ENCODE measurements around the gene KRT81. TPM values are rescaled to one million over a fixed set of nuclear protein-coding genes. Genes with fewer than 3 reads are reported as not detected.
"Not testable (repeated sequence)": the region's sequence is repeated elsewhere in the genome, so short reads cannot be mapped to it uniquely, and the experiment has no call there.

Gene KRT81
- total RNA-seq, 4 donors from 2014 or later, result not detected

DNA sequence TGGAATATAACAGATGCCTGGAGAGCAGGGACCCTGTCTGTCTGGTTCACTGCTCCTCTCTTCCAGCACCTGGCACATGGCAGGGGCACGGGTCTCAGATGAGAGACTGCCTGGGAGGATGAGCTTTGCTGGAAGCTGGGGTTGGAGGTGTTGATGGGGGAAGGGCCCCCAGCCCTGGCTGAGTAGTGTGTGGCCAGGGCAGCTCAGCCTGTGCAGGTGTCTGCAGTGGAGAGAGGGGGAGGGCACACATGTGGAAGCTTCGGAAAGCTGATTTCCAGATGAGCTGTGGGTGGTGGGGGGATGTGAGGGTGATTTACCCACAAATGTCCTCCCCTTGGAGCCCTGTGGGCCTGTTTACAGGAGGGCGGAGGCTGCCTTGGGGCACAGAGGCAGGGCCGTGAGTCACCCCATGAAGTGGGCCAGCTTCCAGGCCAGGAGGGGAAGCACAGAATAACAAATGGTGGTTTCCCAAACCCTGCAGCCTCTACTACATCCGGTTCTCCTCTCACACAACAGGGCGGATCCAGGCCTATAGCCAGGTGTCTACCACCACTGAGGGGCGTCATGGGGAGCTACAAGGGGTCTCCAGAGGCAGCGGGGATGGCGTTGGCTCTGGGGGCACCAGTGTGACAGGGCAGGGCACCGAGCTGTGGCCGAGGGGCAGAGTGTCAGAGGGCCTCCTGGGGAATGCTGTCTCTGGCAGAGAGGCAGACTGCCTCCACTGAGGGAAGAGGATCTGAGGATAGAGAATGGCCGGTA is 47.3 kb downstream of the KRT81 start:
- Histone ChIP-seq H3K27ac (peak overlapping the region in 2 of 4 donors; percentile 36 to 55), H3K27me3 (peaks cover 0 to 6% of the 10 kb centered on the region in 2 donors), H3K36me3 (no peaks in the 10 kb centered on the region), H3K9me3 (no peaks in the 10 kb centered on the region), H3K4me3 (no peak overlapping the region), H3K4me1 (peaks cover 0 to 20% (median 13%) of the 10 kb centered on the region in 4 donors)
- DNase-seq (ENCODE audit: low spot score in 2 of 2), result peak; percentile 58 to 70
- WGBS, 2 donors, result 35 to 47% methylated on average over 12 of the region's 12 CpGs
- peak in 1 of 2 donors; percentile 56 for TF ChIP-seq EP300 (IDR thresholded peaks at IDR 0.05)
- TF ChIP-seq, protein P1, sequence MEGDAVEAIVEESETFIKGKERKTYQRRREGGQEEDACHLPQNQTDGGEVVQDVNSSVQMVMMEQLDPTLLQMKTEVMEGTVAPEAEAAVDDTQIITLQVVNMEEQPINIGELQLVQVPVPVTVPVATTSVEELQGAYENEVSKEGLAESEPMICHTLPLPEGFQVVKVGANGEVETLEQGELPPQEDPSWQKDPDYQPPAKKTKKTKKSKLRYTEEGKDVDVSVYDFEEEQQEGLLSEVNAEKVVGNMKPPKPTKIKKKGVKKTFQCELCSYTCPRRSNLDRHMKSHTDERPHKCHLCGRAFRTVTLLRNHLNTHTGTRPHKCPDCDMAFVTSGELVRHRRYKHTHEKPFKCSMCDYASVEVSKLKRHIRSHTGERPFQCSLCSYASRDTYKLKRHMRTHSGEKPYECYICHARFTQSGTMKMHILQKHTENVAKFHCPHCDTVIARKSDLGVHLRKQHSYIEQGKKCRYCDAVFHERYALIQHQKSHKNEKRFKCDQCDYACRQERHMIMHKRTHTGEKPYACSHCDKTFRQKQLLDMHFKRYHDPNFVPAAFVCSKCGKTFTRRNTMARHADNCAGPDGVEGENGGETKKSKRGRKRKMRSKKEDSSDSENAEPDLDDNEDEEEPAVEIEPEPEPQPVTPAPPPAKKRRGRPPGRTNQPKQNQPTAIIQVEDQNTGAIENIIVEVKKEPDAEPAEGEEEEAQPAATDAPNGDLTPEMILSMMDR (IDR thresholded peaks at IDR 0.05), result no peak

DNA sequence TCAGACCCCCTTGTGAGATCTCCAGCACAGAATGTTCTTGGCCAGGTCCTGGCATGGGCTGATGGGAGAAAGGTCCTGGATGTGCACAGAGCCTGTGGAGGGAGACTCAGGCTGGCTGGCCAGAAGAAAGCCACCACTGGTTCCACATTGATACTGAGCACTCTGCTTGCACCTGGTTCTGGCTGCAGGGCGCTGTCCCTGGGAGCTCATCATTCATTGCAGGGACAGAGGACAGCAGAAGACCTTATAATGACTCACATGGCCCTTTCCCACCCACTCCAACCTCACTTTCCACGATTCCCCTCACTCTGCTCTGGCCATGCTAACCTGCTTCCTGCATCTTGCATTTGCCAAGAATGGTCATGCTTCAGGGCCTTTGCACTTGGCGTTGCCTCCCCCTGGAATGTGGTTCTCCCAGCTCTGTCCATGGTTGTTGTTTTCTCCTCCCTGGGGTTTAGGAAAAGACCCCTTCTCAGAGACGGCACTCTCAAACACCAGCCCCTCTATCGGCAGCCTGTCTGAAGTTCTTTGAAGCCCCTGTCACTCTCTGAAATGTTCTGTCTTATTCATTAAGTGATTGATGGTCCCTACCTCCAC is 48.0 kb downstream of the KRT81 start:
- DNase-seq (ENCODE audit: low spot score in 2 of 2), result no peak
- Histone ChIP-seq H3K9me3 (no peaks in the 10 kb centered on the region), H3K36me3 (no peaks in the 10 kb centered on the region), H3K4me1 (peaks cover 0 to 20% (median 13%) of the 10 kb centered on the region in 4 donors), H3K27me3 (no peaks in the 10 kb centered on the region), H3K4me3 (no peak overlapping the region), H3K27ac (peak overlapping the region in 2 of 4 donors; percentile 36 to 55)
- 57 to 70% methylated on average over 5 of the region's 5 CpGs for WGBS, 2 donors
- TF ChIP-seq EP300 (IDR thresholded peaks at IDR 0.05), result no peak
- TF ChIP-seq, protein P1 (IDR thresholded peaks at IDR 0.05), result no peak
- TF ChIP-seq POLR2A (IDR thresholded peaks at IDR 0.05), result no peak

DNA sequence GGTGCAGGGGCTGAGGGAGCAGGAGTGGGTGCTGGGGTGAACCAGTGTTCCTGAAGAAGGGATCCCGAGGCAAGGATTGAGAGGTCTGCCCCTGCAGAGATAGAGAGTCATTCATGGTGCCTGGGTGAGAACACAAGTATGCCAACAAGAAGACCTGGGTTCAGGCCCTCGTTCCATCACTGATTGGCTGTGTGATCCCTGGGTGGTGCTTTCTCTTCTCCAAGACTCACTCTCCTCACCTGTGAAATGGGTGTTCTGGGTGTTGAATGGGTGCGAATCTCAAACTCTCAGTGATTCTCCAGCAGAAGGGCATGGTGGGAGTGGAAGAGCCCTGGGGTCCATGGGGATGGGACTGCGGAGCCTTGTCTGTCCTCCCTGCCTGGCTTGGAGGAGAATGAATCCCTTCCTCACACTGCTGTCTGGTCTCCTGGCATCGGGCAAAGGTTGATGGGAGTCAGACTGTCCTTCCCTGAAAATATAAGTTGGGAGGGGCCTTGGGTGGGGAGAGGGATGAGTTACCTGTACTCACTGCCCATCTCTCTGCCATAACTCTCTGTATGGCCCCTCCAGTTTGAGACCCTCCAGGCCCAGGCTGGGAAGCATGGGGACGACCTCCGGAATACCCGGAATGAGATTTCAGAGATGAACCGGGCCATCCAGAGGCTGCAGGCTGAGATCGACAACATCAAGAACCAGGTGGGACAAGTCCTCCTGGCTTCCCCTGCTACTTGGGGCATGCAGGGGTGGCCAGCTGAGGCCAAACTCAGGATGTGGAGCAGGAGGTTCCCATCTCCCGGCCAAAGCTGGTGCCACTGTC is 48.7 kb downstream of the KRT81 start:
- TF ChIP-seq, protein P1 (IDR thresholded peaks at IDR 0.05), result no peak
- TF ChIP-seq EP300 (IDR thresholded peaks at IDR 0.05) (no peak), POLR2A (IDR thresholded peaks at IDR 0.05) (no peak)
- H3K4me1 ChIP-seq, result peaks cover 0 to 20% (median 13%) of the 10 kb centered on the region in 4 donors
- no peak overlapping the region for H3K27ac ChIP-seq
- no peaks in the 10 kb centered on the region for H3K9me3 ChIP-seq
- no peak for DNase-seq (ENCODE audit: low spot score in 2 of 2)
- 92 to 93% methylated on average over 10 to 11 of the region's 11 CpGs for WGBS, 2 donors
- no peaks in the 10 kb centered on the region for H3K36me3 ChIP-seq
- no peaks in the 10 kb centered on the region for H3K27me3 ChIP-seq
- no peak overlapping the region for H3K4me3 ChIP-seq

DNA sequence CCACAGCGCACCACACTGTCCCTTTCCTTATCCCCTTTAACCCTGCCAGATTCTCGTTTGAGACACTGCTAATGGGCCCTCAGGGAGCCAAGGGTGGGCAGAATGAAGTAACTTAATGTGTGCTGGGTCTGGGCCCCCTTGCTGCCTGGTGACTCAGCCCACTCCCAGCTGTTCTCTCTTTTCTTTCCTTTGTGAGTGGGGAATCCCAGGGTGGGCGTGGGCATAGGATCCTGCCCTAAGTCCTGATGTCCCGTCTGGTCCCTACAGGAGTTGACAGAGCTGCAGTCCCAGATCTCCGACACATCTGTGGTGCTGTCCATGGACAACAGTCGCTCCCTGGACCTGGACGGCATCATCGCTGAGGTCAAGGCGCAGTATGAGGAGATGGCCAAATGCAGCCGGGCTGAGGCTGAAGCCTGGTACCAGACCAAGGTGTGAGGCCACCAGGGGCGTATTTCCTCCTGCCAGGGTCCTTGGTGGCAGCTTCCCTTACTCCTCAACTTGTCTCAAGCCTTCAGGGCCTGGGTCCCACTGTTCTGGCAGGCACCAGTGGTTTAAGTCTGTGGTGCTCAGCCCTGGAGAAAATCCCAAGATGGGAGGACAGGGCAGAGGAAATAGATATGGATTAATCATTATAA is 50.0 kb downstream of the KRT81 start:
- no peak for DNase-seq (ENCODE audit: low spot score in 2 of 2)
- 74 to 79% methylated on average over 4 to 11 of the region's 11 CpGs for WGBS, 2 donors
- TF ChIP-seq EP300 (IDR thresholded peaks at IDR 0.05) (no peak), POLR2A (IDR thresholded peaks at IDR 0.05) (no peak)
- TF ChIP-seq, protein P1 (IDR thresholded peaks at IDR 0.05), result no peak

DNA sequence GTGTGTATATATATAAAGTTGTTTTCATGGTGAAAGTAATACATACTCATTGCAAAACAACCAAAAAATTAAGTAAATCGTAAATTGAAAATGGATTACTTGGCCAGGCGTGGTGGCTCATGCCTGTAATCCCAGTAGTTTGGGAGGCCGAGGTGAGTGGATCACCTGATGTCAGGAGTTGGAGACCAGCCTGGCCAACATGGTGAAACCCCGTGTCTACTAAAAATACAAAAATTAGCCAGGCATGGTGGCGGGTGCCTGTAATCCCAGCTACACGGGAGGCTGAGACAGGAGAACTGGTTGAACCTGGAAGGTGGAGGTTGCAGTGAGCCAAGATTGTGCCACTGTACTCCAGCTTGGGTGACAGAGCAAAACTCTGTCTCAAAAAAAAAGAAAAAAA is 51.1 kb downstream of the KRT81 start:
- H3K27me3 ChIP-seq; H3K36me3 ChIP-seq; DNase-seq (ENCODE audit: low spot score in 2 of 2); H3K4me3 ChIP-seq; H3K9me3 ChIP-seq; H3K27ac ChIP-seq: not testable (repeated sequence)
- 90 to 91% methylated on average over 6 of the region's 6 CpGs for WGBS, 2 donors
- H3K4me1 ChIP-seq, result peaks cover 0 to 20% (median 13%) of the 10 kb centered on the region in 4 donors

More for the DNA sequence above, 50.0 kb downstream of the KRT81 start:
- Histone ChIP-seq H3K4me3 (no peak overlapping the region), H3K4me1 (peaks cover 0 to 20% (median 13%) of the 10 kb centered on the region in 4 donors), H3K9me3 (no peaks in the 10 kb centered on the region), H3K27me3 (no peaks in the 10 kb centered on the region), H3K36me3 (no peaks in the 10 kb centered on the region), H3K27ac (no peak overlapping the region)
